ENCODE results near the gene PHACTR2.
"Not testable (repeated sequence)": the region's sequence is repeated elsewhere in the genome, so short reads cannot be mapped to it uniquely, and the experiment has no call there.

PHACTR2 gene

DNA sequence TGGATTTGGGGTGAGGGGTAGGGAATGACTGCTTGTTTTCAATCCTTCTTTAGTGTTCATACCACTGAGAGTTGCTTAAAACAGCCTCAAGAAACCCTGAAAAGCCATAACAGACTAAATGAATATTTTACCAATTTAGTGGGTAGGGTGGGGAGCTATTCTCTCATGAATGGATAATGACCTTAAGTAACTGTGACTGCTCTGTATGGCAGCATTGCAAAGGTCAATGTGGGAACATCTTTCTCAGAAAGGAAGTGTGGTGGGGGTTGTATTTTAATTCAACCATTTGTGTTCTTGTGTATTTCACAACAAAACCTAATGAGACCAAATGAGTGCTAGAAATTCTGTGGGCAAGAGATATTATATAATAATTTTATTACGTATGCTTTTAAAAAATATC is 55.7 kb downstream of the PHACTR2 start:
- DNase-seq = no peak
- intact Hi-C loops (cut with DNase I) = no loop called here

- intact Hi-C loops (cut with DNase I) = no loop called here
- no peak for DNase-seq
Observed at GRCh38 chr6:143734641-143735063, 56.9 kb downstream of the PHACTR2 start.

DNA sequence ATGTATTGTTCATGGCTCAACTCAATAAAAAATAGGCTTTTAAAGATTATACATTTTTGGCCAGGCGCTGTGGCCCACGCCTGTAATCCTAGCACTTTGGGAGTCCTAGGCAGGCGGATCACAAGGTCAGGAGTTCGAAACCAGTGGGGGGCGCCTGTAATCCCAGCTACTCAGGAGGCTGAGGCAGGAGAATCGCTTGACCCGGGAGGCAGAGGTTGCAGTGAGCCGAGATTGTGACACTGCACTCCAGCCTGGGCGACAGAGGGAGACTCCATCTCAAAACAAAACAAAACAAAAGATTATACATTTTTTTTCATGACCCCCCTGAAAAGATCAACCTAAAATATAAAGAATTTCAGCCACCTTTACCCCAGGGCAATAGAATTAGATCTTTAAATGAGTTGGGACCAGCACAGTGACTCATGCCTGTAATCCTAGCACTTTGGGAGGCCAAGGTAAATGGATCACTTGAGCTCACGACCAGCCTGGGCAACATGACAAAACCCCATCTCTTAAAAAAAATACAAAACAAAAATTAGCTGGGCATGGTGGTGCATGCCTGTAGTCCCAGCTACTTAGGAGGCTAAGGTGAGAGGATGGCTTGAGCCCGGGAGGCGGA is 60.4 kb downstream of the PHACTR2 start:
- DNase-seq; intact Hi-C loops (cut with DNase I): not testable (repeated sequence)

- DNase-seq = no peak
- intact Hi-C loops (cut with DNase I) = no loop called here
Observed at GRCh38 chr6:143739341-143739851, 61.6 kb downstream of the PHACTR2 start.

DNA sequence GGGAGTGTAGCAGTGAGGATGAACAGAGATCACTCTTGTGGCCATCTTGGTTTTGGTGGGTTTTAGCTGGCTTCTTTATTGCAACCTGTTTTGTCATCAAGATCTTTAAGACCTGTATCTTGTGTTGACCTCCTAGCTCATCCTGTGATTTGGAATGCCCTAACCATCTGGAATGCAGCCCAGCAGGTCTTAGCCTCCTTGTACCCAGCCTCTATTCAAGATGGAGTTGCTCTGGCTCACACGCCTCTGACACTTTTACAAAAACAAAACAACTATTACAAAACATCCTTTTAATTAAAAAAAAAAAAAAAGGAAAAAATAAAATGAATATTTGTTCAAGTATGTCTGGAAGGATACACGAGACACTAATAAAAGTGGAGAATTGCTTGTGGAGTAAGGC is 62.4 kb downstream of the PHACTR2 start:
- no peak for DNase-seq
- intact Hi-C loops (cut with DNase I) = no loop called here

DNA sequence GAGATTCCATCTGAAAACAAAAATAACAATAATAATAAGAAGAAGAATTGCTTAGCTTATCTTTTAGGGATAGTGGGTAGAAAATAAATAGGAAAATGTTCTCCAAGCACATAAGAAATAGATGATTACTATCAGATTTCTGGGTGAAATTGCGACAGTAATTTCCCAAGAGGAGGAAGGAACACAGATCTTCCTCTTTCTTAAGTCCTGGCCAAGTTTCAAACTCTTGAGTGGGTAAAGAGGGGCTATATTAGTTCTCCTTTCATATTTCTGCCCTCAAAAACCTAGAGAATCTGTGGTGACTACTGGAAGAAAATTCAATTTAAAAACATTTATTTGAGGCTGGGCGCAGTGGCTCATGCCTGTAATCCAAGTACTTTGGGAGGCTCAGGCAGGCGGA is 63.7 kb downstream of the PHACTR2 start:
- intact Hi-C loops (cut with DNase I) = no loop called here
- no peak for DNase-seq

DNA sequence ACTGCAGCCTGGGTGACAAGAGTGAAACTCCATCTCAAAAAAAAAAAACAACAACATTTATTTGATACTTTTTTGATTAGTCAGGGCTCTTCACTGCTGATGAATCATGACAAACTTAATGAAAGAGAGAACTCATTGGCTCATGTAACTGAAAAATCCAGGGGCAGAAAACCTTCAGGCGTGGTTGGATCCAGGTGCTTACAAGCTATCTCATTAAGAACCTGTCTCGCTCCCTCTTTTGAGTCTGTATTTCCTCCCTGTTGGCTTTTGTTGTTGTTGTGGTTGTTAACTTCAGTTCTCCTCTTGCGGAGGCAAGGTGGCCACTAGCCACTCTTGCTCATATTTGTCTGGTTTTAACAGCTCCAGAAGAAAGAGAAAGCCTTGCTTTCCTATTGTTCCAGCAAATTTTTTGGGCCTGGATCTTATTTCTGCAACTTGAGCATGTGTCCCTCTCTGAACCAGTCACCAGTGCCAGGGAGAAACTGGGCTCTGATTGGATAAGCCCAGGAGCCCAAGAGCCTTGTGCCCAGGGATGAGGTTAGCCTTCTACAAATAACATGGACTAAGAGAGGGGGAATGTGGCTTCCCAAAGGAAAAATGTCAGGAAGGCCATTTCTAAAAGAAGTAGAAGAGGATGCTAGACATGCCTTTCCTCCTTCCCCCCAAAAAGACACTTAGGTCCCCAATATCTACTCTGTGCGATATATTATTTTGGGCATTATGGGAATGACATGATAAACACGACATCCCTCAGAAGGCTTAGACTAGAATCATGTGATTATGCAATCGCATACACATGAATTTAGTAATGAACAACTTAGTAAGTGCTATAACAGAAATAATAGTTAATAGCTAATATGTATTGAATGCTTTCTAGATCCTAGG is 64.5 kb downstream of the PHACTR2 start:
- intact Hi-C loops (cut with DNase I) = no loop called here
- DNase-seq = no peak

DNA sequence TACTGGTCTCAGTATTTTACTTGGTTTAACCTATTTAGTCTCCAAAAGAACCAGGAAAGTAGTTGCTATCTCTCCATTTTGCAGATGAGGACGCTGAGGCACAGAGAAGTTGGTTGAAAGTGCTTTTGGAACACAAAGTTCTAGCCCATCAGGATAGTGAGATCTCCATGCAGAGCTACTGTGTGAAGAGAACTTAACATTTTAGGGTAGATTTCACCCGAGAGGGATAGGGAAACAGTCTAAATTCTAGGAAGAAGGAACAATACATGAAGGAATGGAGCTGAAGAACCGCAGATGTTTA is 65.1 kb downstream of the PHACTR2 start:
- intact Hi-C loops (cut with DNase I) = no loop called here
- DNase-seq = no peak

DNA sequence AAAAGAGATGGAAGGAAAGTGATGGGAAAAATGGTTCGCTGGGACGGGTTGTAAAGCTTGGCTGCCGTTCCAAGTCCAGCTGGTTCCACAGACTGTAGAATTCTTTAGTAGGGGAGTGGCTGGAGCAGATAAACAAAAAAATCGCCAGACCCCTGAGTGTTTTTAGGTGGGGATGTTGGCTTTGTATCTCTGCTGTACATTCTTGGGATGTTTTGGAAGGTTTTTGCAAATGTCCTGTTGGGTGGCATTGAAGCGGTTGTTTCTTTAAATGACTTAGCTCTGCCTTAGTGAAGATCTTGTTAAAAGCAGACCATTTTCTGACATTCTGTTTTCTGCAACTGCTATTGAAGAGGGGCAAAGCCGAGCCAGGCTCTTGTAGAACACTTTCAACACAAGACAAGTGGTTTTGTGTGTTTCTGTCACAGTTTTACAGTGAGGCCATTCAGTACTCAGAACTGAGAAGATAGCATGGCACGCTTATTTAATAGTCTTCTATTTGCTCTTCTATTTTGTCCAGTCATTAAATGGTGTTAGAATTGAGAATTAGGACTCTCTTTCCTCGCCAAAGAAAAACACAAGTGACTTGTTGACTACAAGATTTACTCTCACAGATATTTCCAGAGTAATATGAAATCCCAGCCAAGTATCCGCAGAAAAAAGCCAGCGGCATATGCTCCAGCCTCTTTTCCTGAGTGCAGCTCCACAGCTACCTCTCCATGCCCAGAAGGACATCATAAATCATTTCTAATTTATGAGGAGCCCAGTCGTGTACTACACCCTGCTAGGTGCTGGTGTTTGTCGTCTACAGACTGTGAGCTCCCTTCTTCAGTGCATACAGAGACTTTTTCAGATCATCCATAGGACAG is 65.8 kb downstream of the PHACTR2 start:
- DNase-seq = peak in 1 of 42 donors; percentile 11
- intact Hi-C loops (cut with DNase I) = no loop called here

DNA sequence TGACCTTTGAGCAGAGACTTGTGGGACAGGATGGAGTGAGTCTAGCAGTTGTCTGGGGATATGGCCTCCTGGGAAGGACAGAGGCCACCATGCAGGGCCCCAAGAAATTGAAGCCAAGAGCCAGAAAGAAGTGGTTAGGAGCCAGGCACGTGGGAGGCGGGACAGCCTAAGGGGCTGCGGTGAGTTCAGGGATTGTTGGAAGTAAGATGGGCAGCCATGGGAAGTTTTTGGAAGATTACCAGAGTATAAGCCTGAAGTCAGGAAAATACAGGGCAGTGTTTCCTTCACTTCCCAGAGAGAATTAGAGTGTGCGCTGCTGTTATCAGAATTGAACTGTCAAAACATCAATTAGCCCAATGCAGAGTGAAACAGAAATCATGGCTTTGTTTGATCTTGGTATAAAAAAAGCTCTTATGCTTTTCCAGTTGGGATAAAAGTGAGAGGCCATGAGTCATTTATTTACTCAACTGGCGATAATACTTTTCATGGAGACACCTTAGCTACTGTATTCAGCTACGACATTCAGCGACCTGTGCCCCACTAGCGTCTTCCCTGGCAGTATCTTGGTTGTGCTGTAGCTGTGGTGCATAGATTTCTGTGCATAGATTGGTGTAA is 66.9 kb downstream of the PHACTR2 start:
- intact Hi-C loops (cut with DNase I) = no loop called here
- DNase-seq = no peak

- DNase-seq = peak in 3 of 42 donors; percentile 4 to 19 (median 15)
- intact Hi-C loops (cut with DNase I) = no loop called here
Observed at GRCh38 chr6:143745166-143746133, 67.7 kb downstream of the PHACTR2 start.

GRCh38 chr6:143746202-143747119 is 68.7 kb downstream of the PHACTR2 start:
- no peak for DNase-seq
- intact Hi-C loops (cut with DNase I) = no loop called here

GRCh38 chr6:143747347-143747842 is 69.6 kb downstream of the PHACTR2 start:
- DNase-seq = no peak
- intact Hi-C loops (cut with DNase I) = no loop called here

DNA sequence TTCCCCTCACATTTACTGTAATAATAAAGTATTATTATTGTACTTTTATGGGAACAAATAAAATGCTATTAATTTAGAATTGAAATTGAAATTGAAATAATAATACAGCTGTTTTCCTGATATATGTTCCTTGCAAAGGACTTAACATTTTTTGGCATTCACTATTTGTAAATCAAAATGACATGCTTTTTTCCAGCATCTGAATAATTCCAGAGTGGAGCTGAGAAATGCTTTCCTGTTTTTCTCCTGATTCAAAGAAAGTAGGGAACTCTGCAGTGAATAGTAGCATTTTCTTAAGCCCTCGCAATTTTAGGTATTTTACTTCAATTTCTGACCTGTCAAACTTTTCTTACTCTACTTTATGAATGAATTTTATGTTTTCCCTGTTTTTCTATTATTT is 72.1 kb downstream of the PHACTR2 start:
- intact Hi-C loops (cut with DNase I) = no loop called here
- DNase-seq = no peak

DNA sequence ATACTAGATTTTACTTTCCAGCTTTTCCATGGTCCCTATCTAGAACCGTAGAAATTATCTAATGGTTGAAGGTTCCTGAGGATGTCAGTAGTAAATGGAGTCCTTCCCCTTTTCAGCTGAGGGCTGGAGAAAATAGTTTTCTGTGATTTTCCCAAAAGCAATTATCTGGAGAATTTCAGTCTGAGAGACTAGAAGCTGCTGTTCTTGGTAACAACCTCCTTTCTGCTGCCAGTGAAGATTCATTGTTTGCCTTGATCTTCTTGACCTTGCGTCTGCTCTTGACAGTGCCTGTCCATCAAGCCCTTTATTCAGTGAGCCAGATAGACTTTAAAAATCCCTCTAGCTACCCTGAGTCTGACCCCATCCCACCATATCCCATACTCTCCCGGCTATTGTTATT is 73.1 kb downstream of the PHACTR2 start:
- no peak for DNase-seq

GRCh38 chr6:143752459-143752858 is 74.7 kb downstream of the PHACTR2 start:
- no peak for DNase-seq
- intact Hi-C loops (cut with DNase I) = no loop called here

More for the DNA sequence above, 73.1 kb downstream of the PHACTR2 start:
- intact Hi-C loops (cut with DNase I) = no loop called here

GRCh38 chr6:143753678-143754077 is 75.9 kb downstream of the PHACTR2 start:
- intact Hi-C loops (cut with DNase I) = no loop called here
- no peak for DNase-seq
